CD4-positive, CD25-positive, alpha-beta regulatory T cell (primary cell): ENCODE measurements around the gene CEP350. TPM values are rescaled to one million over a fixed set of nuclear protein-coding genes. Genes with fewer than 3 reads are reported as not detected.
A peak's percentile ranks its signal among the peaks of the same experiment; 100 is the strongest.

ENCODE experiments used
- ATAC-seq, 2 donors: fragments of 150-1000 bp; cut with Tn5 transposase; one replicate each; pipeline ENCODE4 v1.10.0; 2021; ENCODE audit warnings: low read depth in 2 of 2, moderate number of reproducible peaks in 2 of 2, moderate library complexity in 1 of 2
- DNase-seq, 3 donors: peaks; one replicate each; pipeline versions ENCODE4 v3.0.0 to v3.0.0-alpha.2; 2012 to 2022; ENCODE audit warnings: mixed read lengths in 1 of 3
- H3K27ac ChIP-seq: one replicate; pipeline ENCODE4 v1.7.0; 2013; ENCODE audit warnings: mild to moderate bottlenecking, low read length; ENCODE audit not compliant: insufficient read depth, poor library complexity, severe bottlenecking
- H3K27me3 ChIP-seq: one replicate; pipeline ENCODE4 v1.7.0; 2013; ENCODE audit warnings: low read length; ENCODE audit not compliant: control insufficient read depth, insufficient read depth
- H3K36me3 ChIP-seq: one replicate; pipeline ENCODE4 v1.7.0; 2013; ENCODE audit warnings: mild to moderate bottlenecking, low read length, moderate library complexity; ENCODE audit not compliant: control insufficient read depth, insufficient read depth
- H3K4me1 ChIP-seq: 2 replicates; pipeline ENCODE4 v1.7.0; 2013; ENCODE audit warnings: mild to moderate bottlenecking, low read length; ENCODE audit not compliant: insufficient read depth, control insufficient read depth, poor library complexity, severe bottlenecking
- H3K4me3 ChIP-seq: one replicate; pipeline ENCODE4 v1.7.0; 2013; ENCODE audit warnings: low read depth, mild to moderate bottlenecking, low read length, moderate library complexity
- H3K9me3 ChIP-seq, 2 experiments: 1 replicate in 1 of 2; 2 replicates in 1 of 2; pipeline ENCODE4 v1.7.0; 2013; ENCODE audit warnings: low read length in 2 of 2, mild to moderate bottlenecking in 1 of 2, moderate library complexity in 1 of 2; ENCODE audit not compliant: control insufficient read depth in 2 of 2
- H3K27ac Mint-ChIP-seq, 3 donors: one replicate each; pipeline ENCODE4 v1.8.0; 2020 to 2022; ENCODE audit warnings: mild to moderate bottlenecking in 3 of 3, mixed read lengths in 3 of 3, moderate library complexity in 2 of 3
- H3K27me3 Mint-ChIP-seq: one replicate; pipeline ENCODE4 v1.8.0; 2022; ENCODE audit warnings: mild to moderate bottlenecking, mixed read lengths
- H3K36me3 Mint-ChIP-seq: one replicate; pipeline ENCODE4 v1.8.0; 2020; ENCODE audit warnings: mixed read lengths
- H3K4me1 Mint-ChIP-seq, 4 donors: one replicate each; pipeline ENCODE4 v1.8.0; 2020 to 2022; ENCODE audit warnings: mixed read lengths in 4 of 4, mild to moderate bottlenecking in 1 of 4
- H3K4me3 Mint-ChIP-seq, 4 donors: one replicate each; pipeline ENCODE4 v1.8.0; 2020 to 2022; ENCODE audit warnings: mild to moderate bottlenecking in 4 of 4, mixed read lengths in 4 of 4, moderate library complexity in 3 of 4
- H3K9me3 Mint-ChIP-seq, 7 donors: one replicate each; pipeline ENCODE4 v1.8.0; 2020 to 2022; ENCODE audit warnings: mixed read lengths in 7 of 7, mild to moderate bottlenecking in 3 of 7, moderate library complexity in 2 of 7
- polyA plus RNA-seq, 4 donors: library from polyadenylated mRNA; unstranded; fragments of 300-500 nt; fragmentation: Illumina TruSeq; gene quantifications; one replicate each; pipeline ENCODE4 v1.2.3, GENCODE V29; 2021
- total RNA-seq: library from RNA; stranded (reverse); gene quantifications from one replicate; pipeline ENCODE4 v1.2.3, GENCODE V29; 2022

Gene CEP350
- total and polyA plus RNA-seq, 5 donors from 2014 or later = 20.4 to 69.9 (median 26.5) TPM

- H3K4me3 ChIP-seq = no peak overlapping the region
- no peak for DNase-seq
- H3K9me3 ChIP-seq = no peaks in the 10 kb centered on the region
- no peaks in the 10 kb centered on the region for H3K4me1 ChIP-seq
- Mint-ChIP-seq H3K36me3 (peaks cover 28% of the 10 kb centered on the region), H3K4me3 (no peak overlapping the region), H3K27me3 (no peaks in the 10 kb centered on the region), H3K4me1 (peaks cover 0 to 9% (median 6%) of the 10 kb centered on the region in 4 donors), H3K9me3 (peaks cover 0 to 1% (median 0%) of the 10 kb centered on the region in 7 donors), H3K27ac (peak overlapping the region in 1 of 3 donors; percentile 7)
- H3K27ac ChIP-seq = no peak overlapping the region
- H3K27me3 ChIP-seq = no peaks in the 10 kb centered on the region
- peaks cover 36% of the 10 kb centered on the region for H3K36me3 ChIP-seq
- no peak for ATAC-seq
These were observed 31.6 kb upstream of the CEP350 start for GRCh38 chr1:179923029-179923428.

- H3K4me3 ChIP-seq = no peak overlapping the region
- no peaks in the 10 kb centered on the region for H3K9me3 ChIP-seq
- H3K36me3 Mint-ChIP-seq = peaks cover 19% of the 10 kb centered on the region
- peaks cover 0 to 1% (median 0%) of the 10 kb centered on the region in 7 donors for H3K9me3 Mint-ChIP-seq
- ATAC-seq = no peak
- H3K27me3 ChIP-seq = no peaks in the 10 kb centered on the region
- H3K27ac Mint-ChIP-seq = no peak overlapping the region
- H3K4me3 Mint-ChIP-seq = no peak overlapping the region
- no peaks in the 10 kb centered on the region for H3K4me1 ChIP-seq
- peaks cover 25% of the 10 kb centered on the region for H3K36me3 ChIP-seq
- H3K27ac ChIP-seq = no peak overlapping the region
- no peaks in the 10 kb centered on the region for H3K27me3 Mint-ChIP-seq
- DNase-seq = no peak
- H3K4me1 Mint-ChIP-seq = peaks cover 0 to 5% (median 0%) of the 10 kb centered on the region in 4 donors
These were observed 30.3 kb upstream of the CEP350 start for GRCh38 chr1:179924268-179924667.

- no peak overlapping the region for H3K27ac Mint-ChIP-seq
- no peak overlapping the region for H3K4me3 Mint-ChIP-seq
- H3K9me3 Mint-ChIP-seq = peaks cover 0 to 1% (median 0%) of the 10 kb centered on the region in 7 donors
- no peak overlapping the region for H3K27ac ChIP-seq
- H3K36me3 ChIP-seq = peaks cover 15% of the 10 kb centered on the region
- no peaks in the 10 kb centered on the region for H3K4me1 ChIP-seq
- no peak for DNase-seq
- H3K4me3 ChIP-seq = no peak overlapping the region
- peaks cover 15% of the 10 kb centered on the region for H3K36me3 Mint-ChIP-seq
- H3K27me3 Mint-ChIP-seq = no peaks in the 10 kb centered on the region
- no peak for ATAC-seq
- H3K9me3 ChIP-seq = no peaks in the 10 kb centered on the region
- peaks cover 0 to 5% (median 0%) of the 10 kb centered on the region in 4 donors for H3K4me1 Mint-ChIP-seq
- no peaks in the 10 kb centered on the region for H3K27me3 ChIP-seq
These were observed 29.3 kb upstream of the CEP350 start for GRCh38 chr1:179925302-179925701.

- no peak for ATAC-seq
- peaks cover 12% of the 10 kb centered on the region for H3K36me3 ChIP-seq
- Mint-ChIP-seq H3K36me3 (peaks cover 14% of the 10 kb centered on the region), H3K27me3 (no peaks in the 10 kb centered on the region), H3K9me3 (peaks cover 0 to 1% (median 0%) of the 10 kb centered on the region in 7 donors), H3K4me3 (no peak overlapping the region), H3K27ac (no peak overlapping the region), H3K4me1 (peaks cover 0 to 5% (median 0%) of the 10 kb centered on the region in 4 donors)
- no peaks in the 10 kb centered on the region for H3K9me3 ChIP-seq
- H3K27me3 ChIP-seq = no peaks in the 10 kb centered on the region
- no peaks in the 10 kb centered on the region for H3K4me1 ChIP-seq
- DNase-seq = no peak
- H3K27ac ChIP-seq = no peak overlapping the region
- H3K4me3 ChIP-seq = no peak overlapping the region
These were observed 28.4 kb upstream of the CEP350 start for GRCh38 chr1:179925922-179926849.

- Histone ChIP-seq H3K36me3 (peaks cover 6% of the 10 kb centered on the region), H3K27ac (no peak overlapping the region), H3K9me3 (no peaks in the 10 kb centered on the region), H3K27me3 (no peaks in the 10 kb centered on the region), H3K4me3 (no peak overlapping the region), H3K4me1 (no peaks in the 10 kb centered on the region)
- Mint-ChIP-seq H3K36me3 (peaks cover 8% of the 10 kb centered on the region), H3K27me3 (no peaks in the 10 kb centered on the region), H3K4me1 (peaks cover 0 to 5% (median 0%) of the 10 kb centered on the region in 4 donors), H3K27ac (no peak overlapping the region), H3K4me3 (no peak overlapping the region), H3K9me3 (peaks cover 0 to 1% (median 0%) of the 10 kb centered on the region in 7 donors)
- ATAC-seq (no peak), DNase-seq (no peak)
These were observed 27.8 kb upstream of the CEP350 start for GRCh38 chr1:179926850-179927205.

- peaks cover 0 to 1% (median 0%) of the 10 kb centered on the region in 7 donors for H3K9me3 Mint-ChIP-seq
- H3K4me3 Mint-ChIP-seq = no peak overlapping the region
- H3K27me3 ChIP-seq = no peaks in the 10 kb centered on the region
These were observed 24.4 kb upstream of the CEP350 start for GRCh38 chr1:179929955-179930798.

GRCh38 chr1:179930867-179931266 is 23.7 kb upstream of the CEP350 start:
- Histone ChIP-seq H3K9me3 (no peaks in the 10 kb centered on the region), H3K4me1 (no peaks in the 10 kb centered on the region), H3K4me3 (no peak overlapping the region), H3K27ac (no peak overlapping the region), H3K36me3 (no peaks in the 10 kb centered on the region), H3K27me3 (no peaks in the 10 kb centered on the region)
- H3K4me1 Mint-ChIP-seq = no peaks in the 10 kb centered on the region
- H3K4me3 Mint-ChIP-seq = no peak overlapping the region
- peaks cover 7% of the 10 kb centered on the region for H3K27me3 Mint-ChIP-seq
- ATAC-seq (no peak), DNase-seq (no peak)
- H3K36me3 Mint-ChIP-seq = no peaks in the 10 kb centered on the region
- peaks cover 0 to 1% (median 0%) of the 10 kb centered on the region in 7 donors for H3K9me3 Mint-ChIP-seq
- no peak overlapping the region for H3K27ac Mint-ChIP-seq

More at GRCh38 chr1:179929955-179930798, 24.4 kb upstream of the CEP350 start:
- Mint-ChIP-seq H3K36me3 (no peaks in the 10 kb centered on the region), H3K27me3 (no peaks in the 10 kb centered on the region), H3K4me1 (no peaks in the 10 kb centered on the region), H3K27ac (no peak overlapping the region)
- ATAC-seq = no peak
- Histone ChIP-seq H3K36me3 (no peaks in the 10 kb centered on the region), H3K27ac (no peak overlapping the region), H3K9me3 (no peaks in the 10 kb centered on the region), H3K4me3 (no peak overlapping the region), H3K4me1 (no peaks in the 10 kb centered on the region)
- DNase-seq = no peak
